Esophagus squamous epithelium (tissue), 4 donors: ENCODE measurements around the gene KIF1A.

Source experiments
- POLR2A ChIP-seq, 4 donors: fragments of 450-650 bp; IDR thresholded peaks; one replicate each; pipeline ENCODE4 v1.6.1; 2017; ENCODE audit warnings: antibody characterized with exemption in 4 of 4, mild to moderate bottlenecking in 4 of 4, moderate library complexity in 3 of 4
- TF ChIP-seq, protein P1 (sequence below), 6 experiments: fragments of 450-650 bp in 4 of 6; fragments of 200-600 bp in 2 of 6; sonication (generic) in 2 of 6; IDR thresholded peaks; one replicate each; pipeline ENCODE4 v1.5.1; 2016 to 2019; ENCODE audit warnings: antibody characterized with exemption in 6 of 6, mild to moderate bottlenecking in 4 of 6, moderate library complexity in 4 of 6

DNA sequence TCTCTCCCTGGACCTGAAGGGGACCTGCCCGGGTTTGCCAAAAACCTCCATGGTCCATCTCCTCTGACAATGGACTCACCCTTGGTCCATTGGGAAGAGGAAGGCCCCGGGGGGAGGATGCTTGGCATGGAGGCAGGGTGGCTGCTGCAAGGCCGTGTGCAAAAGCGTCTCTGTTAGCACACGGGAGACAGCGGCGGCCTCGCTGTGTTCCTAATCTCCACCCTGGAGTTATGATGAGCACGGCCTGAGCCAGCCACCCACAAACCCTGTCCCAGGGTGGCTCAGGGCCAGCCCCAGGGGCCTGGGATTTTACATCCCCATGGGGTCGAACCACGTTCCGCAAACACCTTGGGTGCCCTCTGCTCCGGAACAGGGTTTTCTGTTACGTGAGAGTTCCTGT lies 92.6 kb downstream of the KIF1A start:
- TF ChIP-seq POLR2A (IDR thresholded peaks at IDR 0.05) = no peak
- TF ChIP-seq, protein P1, sequence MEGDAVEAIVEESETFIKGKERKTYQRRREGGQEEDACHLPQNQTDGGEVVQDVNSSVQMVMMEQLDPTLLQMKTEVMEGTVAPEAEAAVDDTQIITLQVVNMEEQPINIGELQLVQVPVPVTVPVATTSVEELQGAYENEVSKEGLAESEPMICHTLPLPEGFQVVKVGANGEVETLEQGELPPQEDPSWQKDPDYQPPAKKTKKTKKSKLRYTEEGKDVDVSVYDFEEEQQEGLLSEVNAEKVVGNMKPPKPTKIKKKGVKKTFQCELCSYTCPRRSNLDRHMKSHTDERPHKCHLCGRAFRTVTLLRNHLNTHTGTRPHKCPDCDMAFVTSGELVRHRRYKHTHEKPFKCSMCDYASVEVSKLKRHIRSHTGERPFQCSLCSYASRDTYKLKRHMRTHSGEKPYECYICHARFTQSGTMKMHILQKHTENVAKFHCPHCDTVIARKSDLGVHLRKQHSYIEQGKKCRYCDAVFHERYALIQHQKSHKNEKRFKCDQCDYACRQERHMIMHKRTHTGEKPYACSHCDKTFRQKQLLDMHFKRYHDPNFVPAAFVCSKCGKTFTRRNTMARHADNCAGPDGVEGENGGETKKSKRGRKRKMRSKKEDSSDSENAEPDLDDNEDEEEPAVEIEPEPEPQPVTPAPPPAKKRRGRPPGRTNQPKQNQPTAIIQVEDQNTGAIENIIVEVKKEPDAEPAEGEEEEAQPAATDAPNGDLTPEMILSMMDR (IDR thresholded peaks at IDR 0.05) = no peak
